Endothelial cell (in vitro differentiated cells): ENCODE measurements around the gene RBPJL. TPM values are rescaled to one million over a fixed set of nuclear protein-coding genes. Genes with fewer than 3 reads are reported as not detected.

Experiments
- DNase-seq: peaks from one replicate; pipeline ENCODE4 v3.0.0; 2021; ENCODE audit warnings: low spot score
- H3K27ac Mint-ChIP-seq: one replicate; pipeline ENCODE4 v1.8.0; 2021; ENCODE audit warnings: mixed read lengths, inconsistent platforms; ENCODE audit not compliant: unreplicated experiment
- H3K27me3 Mint-ChIP-seq: one replicate; pipeline ENCODE4 v1.8.0; 2021; ENCODE audit warnings: mild to moderate bottlenecking, moderate library complexity, mixed read lengths, inconsistent platforms; ENCODE audit not compliant: unreplicated experiment
- H3K36me3 Mint-ChIP-seq: one replicate; pipeline ENCODE4 v1.8.0; 2021; ENCODE audit warnings: mild to moderate bottlenecking, low read depth, mixed read lengths, inconsistent platforms; ENCODE audit not compliant: unreplicated experiment
- H3K4me1 Mint-ChIP-seq: one replicate; pipeline ENCODE4 v1.8.0; 2021; ENCODE audit warnings: mild to moderate bottlenecking, mixed read lengths, inconsistent platforms; ENCODE audit not compliant: unreplicated experiment
- H3K4me3 Mint-ChIP-seq: one replicate; pipeline ENCODE4 v1.8.0; 2021; ENCODE audit warnings: mild to moderate bottlenecking, mixed read lengths, inconsistent platforms; ENCODE audit not compliant: unreplicated experiment
- H3K9me3 Mint-ChIP-seq: one replicate; pipeline ENCODE4 v1.8.0; 2021; ENCODE audit warnings: mixed read lengths, inconsistent platforms; ENCODE audit not compliant: unreplicated experiment
- CTCF ChIP-seq: fragments of 200-600 bp; sonication (generic); IDR thresholded peaks from one replicate; pipeline ENCODE4 v1.5.0; 2021; ENCODE audit warnings: antibody characterized with exemption; ENCODE audit not compliant: unreplicated experiment
- total RNA-seq: library from RNA; stranded (reverse); fragmentation: NEBNext Ultra II Directional; extraction: Animal tissue kit (Norgen Biotek cat#: 25700); gene quantifications from one replicate; pipeline ENCODE4 v1.2.1, GENCODE V29; 2021; ENCODE audit not compliant: unreplicated experiment

RBPJL gene
- total RNA-seq, 1 donor from 2014 or later, result not detected

DNA sequence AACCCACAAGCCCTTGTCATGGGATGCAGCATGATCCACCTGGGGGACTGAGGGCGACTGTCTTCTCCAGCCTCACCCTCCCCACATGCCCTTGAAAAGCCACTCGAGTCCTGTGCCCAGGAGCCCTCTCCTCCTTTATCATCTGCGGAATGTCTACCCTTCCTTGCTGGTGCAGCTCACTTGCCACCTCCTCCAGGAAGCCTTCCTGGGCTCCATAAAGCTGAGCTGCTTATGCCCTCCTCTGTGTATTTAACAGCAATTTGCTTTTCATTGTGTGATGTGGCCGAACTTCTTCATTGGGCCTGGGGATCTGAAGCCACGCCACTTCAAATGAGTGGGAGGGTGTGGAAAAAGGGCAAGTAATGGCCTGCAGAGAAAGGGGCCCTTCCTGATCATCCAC, 17.8 kb upstream of the RBPJL start:
- peaks cover 4% of the 10 kb centered on the region for H3K27me3 Mint-ChIP-seq
- no peak for TF ChIP-seq CTCF
- no peak for DNase-seq
- no peak overlapping the region for H3K27ac Mint-ChIP-seq
- peaks cover 6% of the 10 kb centered on the region for H3K4me1 Mint-ChIP-seq
- no peak overlapping the region for H3K4me3 Mint-ChIP-seq
- no peaks in the 10 kb centered on the region for H3K36me3 Mint-ChIP-seq
- H3K9me3 Mint-ChIP-seq, result no peaks in the 10 kb centered on the region

DNA sequence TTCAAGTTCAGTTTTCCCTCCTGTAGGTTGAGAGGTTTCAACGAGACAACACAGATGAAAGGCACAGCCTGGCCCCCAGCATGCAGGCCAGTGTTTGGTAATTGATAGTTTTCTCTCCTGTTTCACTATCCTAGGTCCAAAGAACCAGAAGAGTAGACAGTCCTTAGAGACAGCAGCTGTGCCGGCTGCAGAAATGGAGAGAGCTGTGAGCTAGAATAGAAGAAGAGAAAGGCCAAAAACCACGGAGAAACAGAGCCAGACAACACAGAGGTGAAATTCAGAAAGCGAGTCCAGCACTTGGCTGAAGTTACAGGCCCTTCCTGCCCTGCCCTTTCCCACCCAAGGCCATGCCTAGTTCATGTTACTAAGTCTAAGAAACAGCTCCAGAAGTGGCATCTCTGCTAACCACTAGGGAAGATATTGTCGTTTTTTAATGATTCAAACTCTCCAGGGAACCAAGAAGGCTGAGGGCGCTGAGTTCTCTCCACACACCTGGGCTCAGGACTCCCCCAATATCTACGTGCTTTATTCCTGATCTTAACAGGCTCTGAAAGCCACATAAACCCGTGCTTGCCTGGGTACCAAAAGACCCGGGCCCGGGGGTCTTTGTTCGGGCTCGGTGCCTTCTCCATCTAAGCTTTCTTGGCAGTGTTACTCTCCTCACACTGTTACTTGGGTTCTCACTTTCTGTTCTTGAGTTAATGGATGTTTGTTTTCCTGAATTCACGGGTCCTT, 16.5 kb upstream of the RBPJL start:
- no peak overlapping the region for H3K27ac Mint-ChIP-seq

GRCh38 chr20:45290677-45291355, 15.8 kb upstream of the RBPJL start:
- no peak overlapping the region for H3K27ac Mint-ChIP-seq
- peak; percentile 91 for TF ChIP-seq CTCF
- peak; percentile 84 for DNase-seq
- peak overlapping the region; percentile 30 for H3K4me3 Mint-ChIP-seq
- no peaks in the 10 kb centered on the region for H3K9me3 Mint-ChIP-seq
- peaks cover 6% of the 10 kb centered on the region for H3K4me1 Mint-ChIP-seq
- H3K36me3 Mint-ChIP-seq, result no peaks in the 10 kb centered on the region
- H3K27me3 Mint-ChIP-seq, result peaks cover 4% of the 10 kb centered on the region

More for the DNA sequence above, 16.5 kb upstream of the RBPJL start:
- Mint-ChIP-seq H3K4me3 (no peak overlapping the region), H3K27me3 (peaks cover 4% of the 10 kb centered on the region), H3K9me3 (no peaks in the 10 kb centered on the region), H3K36me3 (no peaks in the 10 kb centered on the region), H3K4me1 (peaks cover 6% of the 10 kb centered on the region)
- DNase-seq, result no peak
- no peak for TF ChIP-seq CTCF

DNA sequence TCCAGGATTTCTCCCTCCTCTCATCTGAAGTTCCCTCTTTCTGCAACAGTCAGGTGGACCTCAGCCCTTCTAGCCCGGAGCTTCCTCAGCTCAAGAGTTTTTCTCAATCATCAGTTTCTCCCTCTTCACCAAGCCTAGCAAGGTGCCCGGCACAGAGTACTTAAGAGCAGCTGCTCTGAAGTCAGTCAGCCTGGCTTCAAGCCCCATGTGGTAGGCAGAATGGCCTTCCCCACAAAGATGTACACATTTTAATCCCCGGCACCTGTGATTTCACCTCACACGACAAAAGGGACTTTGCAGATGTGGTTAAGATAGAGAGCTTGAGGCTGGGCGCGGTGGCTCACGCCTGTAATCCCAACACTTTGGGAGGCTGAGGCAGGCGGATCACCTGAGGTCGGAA, 15.1 kb upstream of the RBPJL start:
- no peak overlapping the region for H3K27ac Mint-ChIP-seq
- no peaks in the 10 kb centered on the region for H3K36me3 Mint-ChIP-seq
- TF ChIP-seq CTCF, result no peak
- DNase-seq, result no peak
- H3K4me1 Mint-ChIP-seq, result peaks cover 6% of the 10 kb centered on the region
- H3K27me3 Mint-ChIP-seq, result peaks cover 4% of the 10 kb centered on the region
- H3K9me3 Mint-ChIP-seq, result no peaks in the 10 kb centered on the region
- no peak overlapping the region for H3K4me3 Mint-ChIP-seq

- TF ChIP-seq CTCF, result no peak
- H3K4me1 Mint-ChIP-seq, result peaks cover 6% of the 10 kb centered on the region
- no peak overlapping the region for H3K4me3 Mint-ChIP-seq
- H3K9me3 Mint-ChIP-seq, result no peaks in the 10 kb centered on the region
- no peak overlapping the region for H3K27ac Mint-ChIP-seq
- no peaks in the 10 kb centered on the region for H3K36me3 Mint-ChIP-seq
- no peak for DNase-seq
- no peaks in the 10 kb centered on the region for H3K27me3 Mint-ChIP-seq
These were observed 14.3 kb upstream of the RBPJL start for GRCh38 chr20:45292343-45292742.
